Measurements from ENCODE around the gene VPS52.

Gene VPS52

GRCh38 chr6:33201147-33201545 is 70.5 kb downstream of the VPS52 start:
- TF ChIP-seq ISL1 (CRISPR knock-in tag; IDR thresholded peaks at IDR 0.05) (no peak), PATZ1 (CRISPR knock-in tag; IDR thresholded peaks at IDR 0.05; ENCODE audit: borderline replicate concordance) (0 out of 2 replicates have a peak, but pooled peaks have one; percentile 44)
- ATAC-seq = no peak
